HG03457 (cell line): ENCODE data around the gene NPC1.
"Not testable (repeated sequence)": the region's sequence is repeated elsewhere in the genome, so short reads cannot be mapped to it uniquely, and the experiment has no call there.

ENCODE experiments used
- ATAC-seq: cut with Tn5 transposase; IDR thresholded peaks from one replicate; pipeline ENCODE4 v1.9.1; 2021; ENCODE audit warnings: moderate number of reproducible peaks; ENCODE audit not compliant: unreplicated experiment

The NPC1 gene

GRCh38 chr18:23586249-23587196 lies at the start of gene NPC1:
TSS of gene NPC1 (minus strand) at chr18:23586506. CDS start at chr18:23586343, 163 bp downstream.
- ATAC-seq, result peak; percentile 78

GRCh38 chr18:23636071-23636399 lies 49.7 kb upstream of the NPC1 start:
- no peak for ATAC-seq

GRCh38 chr18:23635283-23636070 lies 49.2 kb upstream of the NPC1 start:
- ATAC-seq, result no peak

- ATAC-seq, result no peak
Measured at GRCh38 chr18:23634692-23635091, 48.4 kb upstream of the NPC1 start.

- ATAC-seq, result no peak
Measured at GRCh38 chr18:23632615-23633014, 46.3 kb upstream of the NPC1 start.

- no peak for ATAC-seq
Measured at GRCh38 chr18:23631746-23632145, 45.4 kb upstream of the NPC1 start.

GRCh38 chr18:23631312-23631711 lies 45.0 kb upstream of the NPC1 start:
- ATAC-seq, result no peak

- ATAC-seq, result peak; percentile 93
Measured at GRCh38 chr18:23629444-23629946, 43.2 kb upstream of the NPC1 start.

- no peak for ATAC-seq
Measured at GRCh38 chr18:23627970-23628369, 41.7 kb upstream of the NPC1 start.

- ATAC-seq, result no peak
Measured at GRCh38 chr18:23627321-23627720, 41.0 kb upstream of the NPC1 start.

GRCh38 chr18:23626451-23627279 lies 40.4 kb upstream of the NPC1 start:
- no peak for ATAC-seq

- no peak for ATAC-seq
Measured at GRCh38 chr18:23623040-23623439, 36.7 kb upstream of the NPC1 start.

- ATAC-seq, result no peak
Measured at GRCh38 chr18:23619388-23619881, 33.1 kb upstream of the NPC1 start.

- no peak for ATAC-seq
Measured at GRCh38 chr18:23618862-23619387, 32.6 kb upstream of the NPC1 start.

- ATAC-seq, result peak; percentile 64
Measured at GRCh38 chr18:23617412-23618014, 31.2 kb upstream of the NPC1 start.

GRCh38 chr18:23616258-23616657 lies 30.0 kb upstream of the NPC1 start:
- no peak for ATAC-seq

GRCh38 chr18:23614891-23615290 lies 28.6 kb upstream of the NPC1 start:
- ATAC-seq, result no peak

- ATAC-seq, result no peak
Measured at GRCh38 chr18:23614413-23614812, 28.1 kb upstream of the NPC1 start.

- not testable (repeated sequence) for ATAC-seq
Measured at GRCh38 chr18:23613091-23613475, 26.8 kb upstream of the NPC1 start.
